Uterus (tissue), 4 donors: ENCODE results near the gene ROCK2. TPM values are rescaled to one million over a fixed set of nuclear protein-coding genes. Genes with fewer than 3 reads are reported as not detected.

Experiments used
- DNase-seq, 2 donors: peaks; one replicate each; pipeline ENCODE4 v3.0.0-alpha.2; 2019 to 2020
- H3K27ac ChIP-seq, 2 donors: fragments of 200-600 bp; sonication (generic); 1 replicate in 1 of 2; 2 replicates in 1 of 2; pipeline ENCODE4 v1.5.1; 2016 to 2018
- H3K27me3 ChIP-seq, 2 donors: fragments of 200-600 bp; sonication (generic); one replicate each; pipeline ENCODE4 v1.5.1; 2018 to 2019; ENCODE audit warnings: control low read depth in 1 of 2
- H3K36me3 ChIP-seq, 2 donors: fragments of 200-600 bp; sonication (generic); one replicate each; pipeline ENCODE4 v1.5.1; 2019; ENCODE audit warnings: control low read depth in 1 of 2
- H3K4me1 ChIP-seq, 2 donors: fragments of 200-600 bp; sonication (generic); one replicate each; pipeline ENCODE4 v1.5.1; 2018 to 2019; ENCODE audit warnings: control low read depth in 1 of 2
- H3K4me3 ChIP-seq, 2 donors: fragments of 200-600 bp; sonication (generic); 1 replicate in 1 of 2; 2 replicates in 1 of 2; pipeline ENCODE4 v1.5.1; 2018 to 2019; ENCODE audit warnings: mild to moderate bottlenecking in 1 of 2
- H3K9me3 ChIP-seq, 2 donors: fragments of 200-600 bp; sonication (generic); one replicate each; pipeline ENCODE4 v1.5.1; 2019; ENCODE audit warnings: control low read depth in 1 of 2
- CTCF ChIP-seq, 4 experiments: fragments of 200-600 bp in 2 of 4; fragments of 450-650 bp in 2 of 4; sonication (generic) in 2 of 4; IDR thresholded peaks; one replicate each; pipeline ENCODE4 v1.5.1; 2016 to 2019; ENCODE audit warnings: antibody characterized with exemption in 4 of 4, mild to moderate bottlenecking in 2 of 4, moderate library complexity in 1 of 4
- POLR2A ChIP-seq, 2 donors: fragments of 450-650 bp; IDR thresholded peaks; one replicate each; pipeline ENCODE4 v1.6.1; 2016; ENCODE audit warnings: antibody characterized with exemption in 2 of 2, mild to moderate bottlenecking in 1 of 2, moderate library complexity in 1 of 2
- intact Hi-C: fragments of 100-400 bp; cut with DNase I; formaldehyde crosslinking; loops from one replicate; pipeline ENCODE4 v1.15.1; 2023; ENCODE audit warnings: low total_unique reads
- total RNA-seq, 4 donors: library from RNA; depleted of rRNA in 3 of 4; stranded (reverse); fragments of >200 nt in 3 of 4; gene quantifications; one replicate each; pipeline versions ENCODE4 v1.1.0 to v1.2.4, GENCODE V29; 2014 to 2023
- donor health status: DM: yes; HTN: yes; CAD: no.

Gene ROCK2
- total RNA-seq, 4 donors from 2014 or later: 78.5 to 143 (median 122) TPM

GRCh38 chr2:11389052-11389420, 44.6 kb upstream of the ROCK2 start:
- Histone ChIP-seq H3K4me3 (no peak overlapping the region), H3K36me3 (no peaks in the 10 kb centered on the region), H3K4me1 (no peaks in the 10 kb centered on the region), H3K27me3 (no peaks in the 10 kb centered on the region), H3K27ac (no peak overlapping the region), H3K9me3 (no peaks in the 10 kb centered on the region)
- TF ChIP-seq CTCF (IDR thresholded peaks at IDR 0.05): no peak
- no peak for TF ChIP-seq POLR2A (IDR thresholded peaks at IDR 0.05)
- DNase-seq: no peak
- intact Hi-C loops: no loop called here

- Histone ChIP-seq H3K27me3 (no peaks in the 10 kb centered on the region), H3K36me3 (no peaks in the 10 kb centered on the region), H3K9me3 (no peaks in the 10 kb centered on the region), H3K4me1 (no peaks in the 10 kb centered on the region), H3K27ac (no peak overlapping the region), H3K4me3 (no peak overlapping the region)
- TF ChIP-seq POLR2A (IDR thresholded peaks at IDR 0.05): no peak
- no peak for TF ChIP-seq CTCF (IDR thresholded peaks at IDR 0.05)
- intact Hi-C loops: no loop called here
- no peak for DNase-seq
Observed at GRCh38 chr2:11388262-11389051, 44.0 kb upstream of the ROCK2 start.

GRCh38 chr2:11387843-11388242, 43.4 kb upstream of the ROCK2 start:
- Histone ChIP-seq H3K36me3 (no peaks in the 10 kb centered on the region), H3K27me3 (no peaks in the 10 kb centered on the region), H3K27ac (no peak overlapping the region), H3K9me3 (no peaks in the 10 kb centered on the region), H3K4me3 (no peak overlapping the region), H3K4me1 (no peaks in the 10 kb centered on the region)
- DNase-seq: no peak
- intact Hi-C loops: no loop called here
- TF ChIP-seq CTCF (IDR thresholded peaks at IDR 0.05) (no peak), POLR2A (IDR thresholded peaks at IDR 0.05) (no peak)

GRCh38 chr2:11387100-11387390, 42.6 kb upstream of the ROCK2 start:
- no peak for TF ChIP-seq POLR2A (IDR thresholded peaks at IDR 0.05)
- no peak for TF ChIP-seq CTCF (IDR thresholded peaks at IDR 0.05)
- no peak overlapping the region for H3K4me3 ChIP-seq
- no peaks in the 10 kb centered on the region for H3K36me3 ChIP-seq
- intact Hi-C loops: no loop called here
- no peak for DNase-seq
- peak overlapping the region in 1 of 2 donors; percentile 31 for H3K27ac ChIP-seq
- no peaks in the 10 kb centered on the region for H3K9me3 ChIP-seq
- H3K27me3 ChIP-seq: no peaks in the 10 kb centered on the region
- H3K4me1 ChIP-seq: no peaks in the 10 kb centered on the region

- no peaks in the 10 kb centered on the region for H3K4me1 ChIP-seq
- no peaks in the 10 kb centered on the region for H3K27me3 ChIP-seq
- no peak for DNase-seq
- no peaks in the 10 kb centered on the region for H3K36me3 ChIP-seq
- intact Hi-C loops: no loop called here
- no peak for TF ChIP-seq CTCF (IDR thresholded peaks at IDR 0.05)
- no peak for TF ChIP-seq POLR2A (IDR thresholded peaks at IDR 0.05)
- no peak overlapping the region for H3K4me3 ChIP-seq
- peak overlapping the region; percentile 27 to 50 for H3K27ac ChIP-seq
- no peaks in the 10 kb centered on the region for H3K9me3 ChIP-seq
Observed at GRCh38 chr2:11385847-11386246, 41.4 kb upstream of the ROCK2 start.
